Bronchial epithelial cell (primary cell): ENCODE measurements around the gene TRAIP. TPM values are rescaled to one million over a fixed set of nuclear protein-coding genes. Genes with fewer than 3 reads are reported as not detected.
A peak's percentile ranks its signal among the peaks of the same experiment; 100 is the strongest.

Experiments used
- DNase-seq: peaks from one replicate; pipeline ENCODE4 v3.0.0-alpha.2; 2010; ENCODE audit warnings: low read depth
- FAIRE-seq: peaks from 2 replicates; lab custom pipeline; 2011; peaks lifted over from hg19 to GRCh38; lab: Jason Lieb, UNC
- H3K27me3 ChIP-seq: 2 replicates; pipeline ENCODE4 v1.5.1; 2011; ENCODE audit warnings: low read length; ENCODE audit not compliant: control insufficient read depth, insufficient read depth
- H3K36me3 ChIP-seq: 2 replicates; pipeline ENCODE4 v1.5.1; 2011; ENCODE audit warnings: low read length; ENCODE audit not compliant: control insufficient read depth, insufficient read depth
- H3K4me3 ChIP-seq: 2 replicates; pipeline ENCODE4 v1.5.1; 2011; ENCODE audit warnings: mild to moderate bottlenecking, low read depth, low read length, control low read depth
- total RNA-seq: library from RNA; depleted of rRNA; stranded (reverse); fragments of >200 nt; gene quantifications from 2 replicates; pipeline ENCODE4 v1.2.1, GENCODE V29; 2014
- TF ChIP-seq, protein P1 (sequence below): IDR thresholded peaks from 2 replicates; pipeline ENCODE4 v1.5.1; 2011; ENCODE audit warnings: mild to moderate bottlenecking, moderate library complexity, low read length, control low read depth, inconsistent platforms; ENCODE audit not compliant: insufficient read depth, severe bottlenecking

Gene TRAIP
- total RNA-seq, 1 donor from 2014 or later, result 0.79 TPM

DNA sequence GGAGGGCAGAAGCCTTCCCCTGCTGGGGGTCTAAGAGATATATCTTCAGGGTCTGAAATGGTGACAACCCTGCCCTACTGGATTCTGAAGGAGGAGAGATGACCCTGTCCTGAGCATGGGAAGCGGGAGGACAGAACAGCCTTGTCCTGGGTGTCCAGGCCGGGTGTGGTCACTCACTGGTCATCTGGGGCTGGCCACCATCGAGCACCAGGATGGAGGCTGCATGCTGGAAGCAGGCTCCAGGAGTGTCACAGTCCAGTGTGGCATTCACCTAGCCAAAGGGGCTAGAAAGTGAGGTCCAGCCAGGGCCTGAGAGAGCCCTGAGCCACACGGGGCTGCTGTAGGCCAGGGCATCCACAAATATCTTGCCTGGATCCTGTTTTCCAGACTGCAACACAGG, 61.9 kb downstream of the TRAIP start:
- FAIRE-seq (no peak), DNase-seq (no peak)
- no peak overlapping the region for H3K4me3 ChIP-seq
- H3K36me3 ChIP-seq, result no peaks in the 10 kb centered on the region
- H3K27me3 ChIP-seq, result no peaks in the 10 kb centered on the region
- TF ChIP-seq, protein P1, sequence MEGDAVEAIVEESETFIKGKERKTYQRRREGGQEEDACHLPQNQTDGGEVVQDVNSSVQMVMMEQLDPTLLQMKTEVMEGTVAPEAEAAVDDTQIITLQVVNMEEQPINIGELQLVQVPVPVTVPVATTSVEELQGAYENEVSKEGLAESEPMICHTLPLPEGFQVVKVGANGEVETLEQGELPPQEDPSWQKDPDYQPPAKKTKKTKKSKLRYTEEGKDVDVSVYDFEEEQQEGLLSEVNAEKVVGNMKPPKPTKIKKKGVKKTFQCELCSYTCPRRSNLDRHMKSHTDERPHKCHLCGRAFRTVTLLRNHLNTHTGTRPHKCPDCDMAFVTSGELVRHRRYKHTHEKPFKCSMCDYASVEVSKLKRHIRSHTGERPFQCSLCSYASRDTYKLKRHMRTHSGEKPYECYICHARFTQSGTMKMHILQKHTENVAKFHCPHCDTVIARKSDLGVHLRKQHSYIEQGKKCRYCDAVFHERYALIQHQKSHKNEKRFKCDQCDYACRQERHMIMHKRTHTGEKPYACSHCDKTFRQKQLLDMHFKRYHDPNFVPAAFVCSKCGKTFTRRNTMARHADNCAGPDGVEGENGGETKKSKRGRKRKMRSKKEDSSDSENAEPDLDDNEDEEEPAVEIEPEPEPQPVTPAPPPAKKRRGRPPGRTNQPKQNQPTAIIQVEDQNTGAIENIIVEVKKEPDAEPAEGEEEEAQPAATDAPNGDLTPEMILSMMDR, result no peak

DNA sequence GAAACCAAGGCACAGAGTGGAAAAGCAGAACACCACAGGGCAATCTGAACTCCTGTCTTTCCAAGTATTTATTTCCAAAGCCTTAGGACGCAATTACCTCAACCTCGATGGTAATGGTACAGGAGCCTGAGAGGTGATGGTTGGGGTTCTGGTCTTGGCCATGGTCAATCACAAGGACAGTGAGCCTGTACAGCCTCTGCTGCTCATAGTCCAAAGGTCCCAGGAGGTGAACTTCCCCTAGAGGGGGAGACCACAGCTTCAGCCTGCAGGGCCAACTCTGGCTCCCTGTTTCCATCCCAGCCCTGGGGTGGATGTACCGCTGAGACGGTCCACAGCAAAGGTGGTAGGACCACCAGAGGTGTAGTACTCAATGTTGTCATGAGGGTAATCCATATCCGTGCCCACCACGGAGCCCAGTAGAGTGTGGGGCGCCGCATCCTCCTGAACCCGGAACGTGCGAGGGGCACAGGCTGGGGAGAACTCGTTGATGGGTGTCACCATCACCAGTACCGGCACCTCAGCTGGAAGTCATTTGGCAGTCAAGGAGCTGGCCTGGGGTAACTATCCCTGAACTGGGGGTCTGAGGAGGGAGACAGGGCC, 62.8 kb downstream of the TRAIP start:
- DNase-seq, result no peak
- TF ChIP-seq, protein P1, result no peak
- no peaks in the 10 kb centered on the region for H3K27me3 ChIP-seq
- peak; percentile 13 for FAIRE-seq
- H3K4me3 ChIP-seq, result no peak overlapping the region
- H3K36me3 ChIP-seq, result no peaks in the 10 kb centered on the region

DNA sequence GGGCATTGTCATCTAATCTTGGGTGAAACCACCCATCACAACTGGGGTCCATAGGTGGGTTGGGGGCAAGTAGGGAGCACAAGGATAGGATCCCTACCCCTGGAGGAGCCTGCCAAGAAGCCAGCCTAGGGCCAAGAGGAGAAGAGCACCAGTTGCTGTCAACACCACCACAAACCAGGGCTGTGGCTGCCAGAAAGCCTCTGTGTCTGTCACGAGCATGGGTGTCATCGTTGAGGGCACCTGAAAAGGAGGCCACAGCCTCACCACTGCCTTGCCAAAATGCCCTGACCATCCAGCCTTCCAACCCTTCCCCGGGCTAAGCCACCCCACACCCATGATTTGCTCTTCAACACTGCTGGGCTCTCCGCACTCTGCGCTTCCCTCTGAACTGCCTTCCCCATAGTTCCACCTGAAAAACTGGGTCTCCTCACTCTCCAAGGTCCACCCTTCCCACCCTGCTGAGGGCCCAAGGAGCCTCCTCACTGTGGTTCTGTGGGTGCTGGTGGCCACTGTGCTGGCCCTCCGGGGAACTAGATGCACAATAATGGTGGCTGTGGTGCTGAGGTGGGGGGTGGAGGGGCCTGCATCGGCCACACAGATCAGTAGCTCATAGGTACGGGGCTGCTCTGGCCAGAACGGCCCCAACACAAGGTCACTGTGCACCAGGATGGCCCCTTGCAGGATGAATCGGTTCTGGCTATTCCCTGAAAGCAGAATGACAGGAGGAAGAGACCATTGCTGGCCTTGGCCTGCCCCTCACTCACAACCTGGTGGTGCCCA, 63.8 kb downstream of the TRAIP start:
- FAIRE-seq, result peak; percentile 28
- Histone ChIP-seq H3K4me3 (no peak overlapping the region), H3K36me3 (no peaks in the 10 kb centered on the region), H3K27me3 (no peaks in the 10 kb centered on the region)
- no peak for DNase-seq
- TF ChIP-seq, protein P1, result no peak

DNA sequence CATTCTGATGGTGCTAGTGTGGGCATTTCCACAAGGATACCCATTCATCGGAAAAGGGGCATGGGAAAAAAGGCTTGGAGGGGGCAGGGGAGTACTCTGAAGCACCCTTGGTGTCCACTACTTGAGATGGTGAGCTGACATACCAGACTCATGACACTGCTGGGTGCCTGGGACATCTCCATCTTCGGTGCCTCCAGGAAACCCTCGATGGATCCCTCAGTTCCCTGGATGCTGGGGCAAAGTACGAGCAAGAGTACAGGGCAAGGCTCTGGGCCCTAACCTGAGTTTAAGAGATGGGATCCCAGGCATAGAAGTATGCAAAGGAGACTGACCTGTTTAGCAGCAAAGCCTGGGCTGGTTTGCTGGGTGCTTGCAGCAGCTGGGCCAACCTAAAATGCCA, 64.8 kb downstream of the TRAIP start:
- no peak for DNase-seq
- TF ChIP-seq, protein P1, result no peak

DNA sequence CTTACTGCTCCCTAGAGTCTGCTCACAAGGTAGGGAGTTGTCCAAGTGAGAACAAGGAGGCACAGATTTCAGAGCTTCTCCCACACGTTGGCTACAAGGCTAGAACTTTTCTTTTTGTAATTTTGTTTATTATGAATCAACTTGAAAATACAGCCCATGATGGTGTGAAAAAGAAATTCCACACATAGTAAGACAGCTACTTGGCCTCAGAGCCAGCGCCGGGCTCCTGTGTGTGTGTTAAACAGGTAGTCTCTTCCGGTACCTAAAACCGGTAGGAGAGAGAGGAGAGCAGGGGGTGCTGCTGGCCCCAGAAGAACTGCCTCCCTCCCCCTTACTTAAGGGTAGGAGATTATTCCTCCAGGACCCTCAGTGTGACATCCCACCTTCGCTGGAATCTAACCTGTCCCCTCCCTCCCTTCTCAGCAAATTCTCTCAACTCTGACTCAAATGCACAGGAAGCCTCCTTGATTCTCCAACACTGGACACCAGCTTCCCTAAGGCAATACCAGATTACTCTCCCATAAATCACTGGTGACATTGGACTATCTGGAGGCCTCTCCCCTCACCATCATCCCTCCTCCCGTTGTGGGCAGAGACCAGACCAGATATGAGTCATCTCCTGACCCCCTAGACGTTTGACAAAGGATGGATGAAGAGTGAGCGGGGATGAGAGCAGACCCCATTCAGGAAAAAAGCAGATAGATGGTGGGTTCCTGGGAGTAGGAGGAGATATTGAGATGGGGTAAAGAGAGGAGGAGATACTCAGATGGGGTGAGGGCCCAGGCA, 65.5 kb downstream of the TRAIP start:
- Histone ChIP-seq H3K36me3 (no peaks in the 10 kb centered on the region), H3K27me3 (no peaks in the 10 kb centered on the region), H3K4me3 (no peak overlapping the region)
- FAIRE-seq, result no peak
- TF ChIP-seq, protein P1, result no peak
- peak; percentile 21 for DNase-seq

More for the DNA sequence above, 64.8 kb downstream of the TRAIP start:
- H3K4me3 ChIP-seq, result no peak overlapping the region
- H3K27me3 ChIP-seq, result no peaks in the 10 kb centered on the region
- no peak for FAIRE-seq
- H3K36me3 ChIP-seq, result no peaks in the 10 kb centered on the region
